GM12878 (cell line): Measurements from ENCODE around the gene SERPINB6. TPM values are rescaled to one million over a fixed set of nuclear protein-coding genes. Genes with fewer than 3 reads are reported as not detected.

ENCODE experiments used
- ATAC-seq: fragments of 200-7000 bp; cut with Tn5 transposase; 3 replicates; pipeline ENCODE4 v1.9.1; 2020; ENCODE audit warnings: mild to moderate bottlenecking, moderate library complexity
- BruUV-seq: library from RNA; stranded (reverse); fragments of 400-500 nt; replicated peaks from 2 replicates; lab custom pipeline; 2021; lab: Mats Ljungman, UMichigan
- CTCF ChIA-PET: fragments of 300-600 bp; sonication (Branson Sonifier 250); formaldehyde crosslinking; extraction: SDS; loops from one replicate; lab custom pipeline; 2021; ENCODE audit warnings: inconsistent platforms; lab: Yijun Ruan, JAX
- POLR2A ChIA-PET: fragments of 350-600 bp; formaldehyde crosslinking; extraction: SDS; loops from one replicate; lab custom pipeline; 2021; ENCODE audit warnings: inconsistent platforms; lab: Charles Lee
- RAD21 ChIA-PET: fragments of 300-600 bp; sonication (Branson Sonifier 250); formaldehyde crosslinking; loops from one replicate; lab custom pipeline; 2023; ENCODE audit warnings: antibody characterized with exemption; ENCODE audit not compliant: unreplicated experiment; lab: Charles Lee
- SMC1A ChIA-PET: fragments of 300-600 bp; sonication (Branson Sonifier 250); formaldehyde crosslinking; loops from one replicate; lab custom pipeline; 2023; ENCODE audit not compliant: unreplicated experiment, uncharacterized antibody; lab: Charles Lee
- DNase-seq: peaks from one replicate; pipeline ENCODE4 v3.0.0-alpha.2; 2011; ENCODE audit warnings: low read depth, low spot score
- FAIRE-seq: peaks from 3 replicates; lab custom pipeline; 2011; peaks lifted over from hg19 to GRCh38; lab: Jason Lieb, UNC
- H2AFZ ChIP-seq: 2 replicates; pipeline ENCODE4 v1.6.0; 2011; ENCODE audit warnings: low read depth, low read length, control low read depth; ENCODE audit not compliant: control insufficient read depth
- H3K27ac ChIP-seq: 2 replicates; pipeline ENCODE4 v1.5.1; 2011; ENCODE audit warnings: control low read depth; ENCODE audit not compliant: control insufficient read depth, insufficient read depth
- H3K27me3 ChIP-seq, 2 experiments: replicated peaks in 1 of 2; 2 replicates each; pipeline versions ENCODE4 v1.6.0 to v1.6.1; 2011; ENCODE audit warnings: low read length in 1 of 2; ENCODE audit not compliant: control insufficient read depth in 2 of 2, insufficient read depth in 2 of 2
- H3K36me3 ChIP-seq, 2 experiments: 2 replicates each; pipeline ENCODE4 v1.5.1; 2011; ENCODE audit warnings: low read length in 1 of 2; ENCODE audit not compliant: control insufficient read depth in 2 of 2, insufficient read depth in 2 of 2
- H3K4me1 ChIP-seq: 2 replicates; pipeline ENCODE4 v1.6.1; 2011; ENCODE audit warnings: mild to moderate bottlenecking, low read length, moderate library complexity, mixed read lengths; ENCODE audit not compliant: control insufficient read depth, insufficient read depth
- H3K4me2 ChIP-seq: 2 replicates; pipeline ENCODE4 v1.6.0; 2011; ENCODE audit warnings: control low read depth; ENCODE audit not compliant: control insufficient read depth, insufficient read depth
- H3K4me3 ChIP-seq: fragments of 200-600 bp; sonication (generic); 2 replicates; pipeline ENCODE4 v1.5.1; 2016
- H3K79me2 ChIP-seq: 2 replicates; pipeline ENCODE4 v1.6.0; 2011; ENCODE audit warnings: low read length; ENCODE audit not compliant: control insufficient read depth, insufficient read depth
- H3K9ac ChIP-seq: 2 replicates; pipeline ENCODE4 v1.8.0; 2011; ENCODE audit warnings: low read length, control low read depth, mixed read lengths; ENCODE audit not compliant: control insufficient read depth, insufficient read depth
- H3K9me3 ChIP-seq: replicated peaks from 3 replicates; pipeline ENCODE4 v1.5.1; 2011; ENCODE audit warnings: mild to moderate bottlenecking, low read length; ENCODE audit not compliant: control insufficient read depth, insufficient read depth
- H4K20me1 ChIP-seq: 2 replicates; pipeline ENCODE4 v1.6.0; 2011; ENCODE audit not compliant: control insufficient read depth, insufficient read depth
- DPF2 ChIP-seq: fragments of 450-650 bp; IDR thresholded peaks from 2 replicates; pipeline ENCODE4 v1.6.1; 2017; ENCODE audit warnings: mild to moderate bottlenecking
- KDM1A ChIP-seq: fragments of 200-600 bp; sonication (generic); IDR thresholded peaks from 2 replicates; pipeline ENCODE4 v1.6.1; 2016; ENCODE audit warnings: borderline replicate concordance
- NKRF ChIP-seq: fragments of 450-650 bp; conservative IDR thresholded peaks from 2 replicates; pipeline ENCODE4 v1.6.1; 2017; ENCODE audit warnings: mild to moderate bottlenecking, moderate library complexity
- SIN3A ChIP-seq: IDR thresholded peaks from 2 replicates; pipeline ENCODE4 v1.6.1; 2012; ENCODE audit warnings: low read depth, low read length, improper control_type of control experiment
- ZNF384 ChIP-seq: IDR thresholded peaks from 2 replicates; pipeline ENCODE4 v1.6.1; 2012; ENCODE audit warnings: low read depth, mild to moderate bottlenecking, low read length, improper control_type of control experiment, borderline replicate concordance
- WGBS: methylation state at CpG from one replicate; pipeline ENCODE4 v1.1.6; 2016; ENCODE audit warnings: low lambda C conversion rate; ENCODE audit not compliant: insufficient replicate concordance, insufficient coverage; ENCODE audit errors: missing lambda C conversion rate; 5-methylcytosine and 5-hydroxymethylcytosine counted together
- in situ Hi-C: fragments of 300-500 bp; cut with MboI; formaldehyde crosslinking; loops from 9 replicates; pipeline ENCODE4 v1.14.3; 2018; ENCODE audit warnings: mixed read lengths
- intact Hi-C: fragments of 100-400 bp; cut with micrococcal nuclease; formaldehyde crosslinking; loops from one replicate; pipeline ENCODE4 v1.14.2; 2022; ENCODE audit not compliant: unreplicated experiment
- polyA plus RNA-seq, 11 experiments: library from polyadenylated mRNA; depleted of rRNA in 4 of 11; unstranded in 6 of 11; stranded (reverse) in 5 of 11; fragments of >200 nt; fragmentation: Nextera tagmentation in 4 of 11; fragmentation: Illumina TruSeq in 1 of 11; extraction: Ambion mirVana in 4 of 11; extraction: Trizol in 1 of 11; gene quantifications; 1 replicate in 1 of 11; 2 replicates in 10 of 11; pipeline versions ENCODE4 v1.2.1 to v1.2.3, GENCODE V29; 2011 to 2016; ENCODE audit warnings: inconsistent platforms in 2 of 11, missing spikeins in 2 of 11, low read depth in 1 of 11
- total RNA-seq, 4 experiments: library from RNA; depleted of rRNA in 3 of 4; stranded (reverse); fragments of >200 nt in 3 of 4; fragmentation: Illumina TruSeq in 1 of 4; extraction: Trizol in 1 of 4; gene quantifications; 2 replicates each; pipeline versions ENCODE4 v1.2.1 to v1.2.3, GENCODE V29; 2013 to 2021

The SERPINB6 gene
- total and polyA plus RNA-seq, 10 of the 15 experiments (the other 5 are each of a cell fraction or from before 2014, with no cell fraction given): 0.37 to 2.2 (median 0.68) TPM; not detected in 1

DNA sequence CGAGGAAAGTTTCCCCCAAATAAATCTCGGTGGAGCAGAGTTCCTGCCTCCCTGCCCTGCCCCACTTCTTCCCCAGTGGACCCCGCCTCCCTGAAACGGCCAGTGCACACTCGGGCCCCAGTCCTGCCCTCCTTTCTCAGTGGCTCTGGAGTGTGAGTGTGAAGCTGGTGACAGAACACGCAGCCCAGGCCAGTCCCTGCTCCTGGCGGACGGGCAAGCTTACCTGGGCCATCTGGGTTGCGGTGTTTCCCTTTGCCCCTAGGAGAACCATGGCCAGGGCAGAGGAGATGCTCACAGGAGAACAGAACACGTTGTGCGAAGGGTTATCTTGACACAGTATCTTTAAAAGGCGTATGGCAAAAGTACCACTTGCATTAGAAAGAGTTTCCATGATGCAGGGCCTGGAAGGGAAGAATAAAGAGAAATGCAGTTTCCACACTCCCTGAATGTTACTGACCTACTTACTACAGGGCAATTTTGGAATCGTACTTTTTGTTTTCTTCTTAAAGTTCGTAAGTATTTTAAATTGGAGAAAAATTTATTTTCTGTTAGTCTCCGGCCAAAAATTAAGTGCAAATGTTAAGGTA, 71.1 kb downstream of the SERPINB6 start:
- Histone ChIP-seq H3K36me3 (peaks cover 0 to under 1% of the 10 kb centered on the region in 2 experiments; a peak in 1 of 4 replicates), H3K4me1 (peaks cover 29% of the 10 kb centered on the region), H3K27ac (peak overlapping the region; percentile 43; the same call in 1 of the 2 replicates), H2AFZ (no peak overlapping the region), H3K9me3 (no peaks in the 10 kb centered on the region; the same call in 2 of the 3 replicates), H3K27me3 (no peaks in the 10 kb centered on the region; a peak in 1 of 4 replicates), H3K9ac (peak overlapping the region; percentile 51; the same call in 1 of the 2 replicates), H3K79me2 (peaks cover 16% of the 10 kb centered on the region), H3K4me2 (peak overlapping the region; percentile 77), H3K4me3 (peak overlapping the region; percentile 57; the same call in 1 of the 2 replicates), H4K20me1 (no peaks in the 10 kb centered on the region)
- FAIRE-seq (no peak), ATAC-seq (peak; percentile 9), DNase-seq (no peak)
- WGBS: 53% methylated on average over 15 of the region's 15 CpGs
- in situ Hi-C loops: no loop called here
- ChIA-PET SMC1A (interaction anchor here (0.8 to 6.2 kb wide), 9 partner anchors 8 to 60 kb away, joined by 3 to 136 read pairs (median 41); no protein-coding TSS in a partner anchor), POLR2A (interaction anchor here (0.6 to 6.6 kb wide), 12 partner anchors 9 to 102 kb away, joined by 3 to 126 read pairs (median 4); no protein-coding TSS in a partner anchor), RAD21 (interaction anchor here (0.8 to 6.1 kb wide), 14 partner anchors 9 to 109 kb away, joined by 3 to 64 read pairs (median 12); partner anchors contain the start of gene SERPINB1), CTCF (interaction anchor here (1.3 to 5.0 kb wide), 14 partner anchors 9 to 89 kb away, joined by 4 to 43 read pairs (median 6); no protein-coding TSS in a partner anchor)
- intact Hi-C loops: no loop called here
- TSS peak; percentile 96 for BruUV-seq
- TF ChIP-seq SIN3A: 0 out of 2 replicates have a peak, but pooled peaks have one; percentile 49
- TF ChIP-seq ZNF384: no peak
- TF ChIP-seq NKRF: 0 out of 2 replicates have a peak, but pooled peaks have one; percentile 22
- TF ChIP-seq DPF2: peak; percentile 13; the same call in 1 of the 2 replicates
- no peak for TF ChIP-seq KDM1A
